Pancreas (tissue), 10 donors: ENCODE measurements around the gene TNRC6B. TPM values are rescaled to one million over a fixed set of nuclear protein-coding genes. Genes with fewer than 3 reads are reported as not detected.
"Not testable (repeated sequence)": the region's sequence is repeated elsewhere in the genome, so short reads cannot be mapped to it uniquely, and the experiment has no call there.

Experiments used
- ATAC-seq, 4 donors: fragments of 200-7000 bp; cut with Tn5 transposase; one replicate each; pipeline versions ENCODE4 v1.8.0 to v1.9.1; 2020; ENCODE audit warnings: mild to moderate bottlenecking in 4 of 4, moderate library complexity in 4 of 4
- DNase-seq, 6 donors: peaks; one replicate each; pipeline ENCODE4 v3.0.0-alpha.2; 2020
- FAIRE-seq: peaks from 2 replicates; lab custom pipeline; 2012; peaks lifted over from hg19 to GRCh38; lab: Jason Lieb, UNC
- H3K27ac ChIP-seq, 4 donors: fragments of 200-600 bp; sonication (generic); 1 replicate in 3 of 4; 2 replicates in 1 of 4; pipeline versions ENCODE4 v1.5.0 to v1.8.0; 2020
- H3K27me3 ChIP-seq, 4 donors: fragments of 200-600 bp; one replicate each; pipeline ENCODE4 v1.8.0; 2021
- H3K36me3 ChIP-seq, 3 donors: fragments of 200-600 bp; sonication (generic) in 1 of 3; one replicate each; pipeline versions ENCODE4 v1.5.0 to v1.8.0; 2020 to 2021
- H3K4me1 ChIP-seq, 3 donors: fragments of 200-600 bp; one replicate each; pipeline ENCODE4 v1.8.0; 2021
- H3K4me3 ChIP-seq, 4 donors: fragments of 200-600 bp; sonication (generic) in 2 of 4; one replicate each; pipeline versions ENCODE4 v1.5.0 to v1.8.0; 2020 to 2021
- H3K9me3 ChIP-seq, 4 donors: fragments of 200-600 bp; one replicate each; pipeline ENCODE4 v1.8.0; 2021
- WGBS, 2 donors: extraction: QIAGEN DNeasy Blood & Tissue Kit; methylation state at CpG; one replicate each; pipeline ENCODE4 v1.1.7; 2013; 5-methylcytosine and 5-hydroxymethylcytosine counted together
- intact Hi-C, 3 donors: fragments of 100-400 bp; cut with DNase I; formaldehyde crosslinking; loops; one replicate each; pipeline versions ENCODE4 v1.11.1 to v1.14.2; 2022
- polyA plus RNA-seq, 2 donors: library from polyadenylated mRNA; stranded (reverse); fragments of 200-250 nt; gene quantifications; one replicate each; pipeline ENCODE4 v1.2.3, GENCODE V29; 2013
- total RNA-seq, 6 donors: library from RNA; stranded (reverse); fragmentation: NEBNext Ultra II Directional in 4 of 6; extraction: Animal tissue kit (Norgen Biotek cat#: 25700) in 4 of 6; gene quantifications; one replicate each; pipeline versions ENCODE4 v1.2.1 to v1.2.4, GENCODE V29; 2021 to 2023
- TF ChIP-seq, protein P1 (sequence below), 4 donors: fragments of 200-600 bp; sonication (generic) in 3 of 4; IDR thresholded peaks; one replicate each; pipeline versions ENCODE4 v1.5.0 to v1.8.0; 2021; ENCODE audit warnings: antibody characterized with exemption in 4 of 4
- donor health status: healthy with polysubstance abuse.
- donor health status: DM: no; HTN: no; CAD: no; lungs with moderate emphysema.
- donor health status: DM: no; HTN: no; CAD: no.
- donor health status: control.
- donor health status: control.
- donor health status: Bipolar disorder and iron deficiency.
- donor health status: DM: yes; HTN: yes; CAD: no.
- donor health status: DM: no; HTN: no; CAD: no.
- donor health status: DM: no; HTN: no; CAD: no.
- donor health status: DM: yes; HTN: yes; CAD: no.

Gene TNRC6B
- total and polyA plus RNA-seq, 8 donors: 2.2 to 31.3 (median 21.0) TPM

DNA sequence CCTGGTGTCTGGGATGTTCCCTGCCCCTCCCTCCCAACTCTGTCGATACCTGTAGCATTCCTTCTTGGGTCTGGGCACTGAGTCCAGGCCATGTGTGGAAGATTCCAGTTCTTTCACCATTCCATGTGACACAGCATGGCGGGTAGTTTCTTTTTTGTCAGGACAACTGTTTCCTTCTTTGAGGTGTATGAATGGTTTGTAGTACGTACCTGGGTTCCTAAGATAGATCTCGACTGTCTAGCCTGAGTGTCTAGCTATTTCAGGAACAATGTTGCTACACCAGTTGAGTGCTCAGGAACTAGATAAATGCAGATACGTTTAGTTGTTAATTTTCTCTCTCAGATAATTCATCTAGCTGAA lies 43.3 kb downstream of the TNRC6B start:
- Histone ChIP-seq H3K27ac (peak overlapping the region in 1 of 4 donors; percentile 10), H3K9me3 (no peaks in the 10 kb centered on the region), H3K4me3 (no peak overlapping the region), H3K4me1 (peaks cover 0 to 12% (median 9%) of the 10 kb centered on the region in 3 donors), H3K36me3 (no peaks in the 10 kb centered on the region), H3K27me3 (no peaks in the 10 kb centered on the region)
- 81 to 83% methylated on average over 5 of the region's 5 CpGs for WGBS, 2 donors
- TF ChIP-seq, protein P1, sequence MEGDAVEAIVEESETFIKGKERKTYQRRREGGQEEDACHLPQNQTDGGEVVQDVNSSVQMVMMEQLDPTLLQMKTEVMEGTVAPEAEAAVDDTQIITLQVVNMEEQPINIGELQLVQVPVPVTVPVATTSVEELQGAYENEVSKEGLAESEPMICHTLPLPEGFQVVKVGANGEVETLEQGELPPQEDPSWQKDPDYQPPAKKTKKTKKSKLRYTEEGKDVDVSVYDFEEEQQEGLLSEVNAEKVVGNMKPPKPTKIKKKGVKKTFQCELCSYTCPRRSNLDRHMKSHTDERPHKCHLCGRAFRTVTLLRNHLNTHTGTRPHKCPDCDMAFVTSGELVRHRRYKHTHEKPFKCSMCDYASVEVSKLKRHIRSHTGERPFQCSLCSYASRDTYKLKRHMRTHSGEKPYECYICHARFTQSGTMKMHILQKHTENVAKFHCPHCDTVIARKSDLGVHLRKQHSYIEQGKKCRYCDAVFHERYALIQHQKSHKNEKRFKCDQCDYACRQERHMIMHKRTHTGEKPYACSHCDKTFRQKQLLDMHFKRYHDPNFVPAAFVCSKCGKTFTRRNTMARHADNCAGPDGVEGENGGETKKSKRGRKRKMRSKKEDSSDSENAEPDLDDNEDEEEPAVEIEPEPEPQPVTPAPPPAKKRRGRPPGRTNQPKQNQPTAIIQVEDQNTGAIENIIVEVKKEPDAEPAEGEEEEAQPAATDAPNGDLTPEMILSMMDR (IDR thresholded peaks at IDR 0.05): no peak
- DNase-seq (no peak), FAIRE-seq (no peak), ATAC-seq (no peak)
- intact Hi-C loops: no loop called here

DNA sequence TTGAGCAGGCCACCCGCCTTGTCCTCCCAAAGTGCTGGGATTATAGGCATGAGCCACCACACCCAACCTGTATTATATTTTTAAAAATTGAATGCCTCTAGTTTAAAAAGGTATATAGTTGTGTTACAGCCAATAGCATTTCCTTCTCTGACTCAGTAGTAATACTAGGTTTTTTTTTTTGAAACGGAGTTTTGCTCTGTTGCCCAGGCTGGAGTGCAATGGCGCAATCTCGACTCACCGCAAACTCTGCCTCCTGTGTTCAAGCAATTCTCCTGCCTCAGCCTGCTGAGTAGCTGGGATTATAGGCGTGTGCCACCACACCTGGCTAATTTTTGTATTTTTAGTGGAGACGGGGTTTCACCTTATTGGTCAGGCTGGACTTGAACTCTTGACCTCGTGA lies 45.3 kb downstream of the TNRC6B start:
- WGBS, 2 donors: 89 to 92% methylated on average over 8 of the region's 8 CpGs
- H3K36me3 ChIP-seq, H3K4me3 ChIP-seq, H3K27ac ChIP-seq, DNase-seq, intact Hi-C loops, FAIRE-seq, ATAC-seq, H3K27me3 ChIP-seq, H3K9me3 ChIP-seq: not testable (repeated sequence)
- H3K4me1 ChIP-seq: peaks cover 0 to 17% (median 13%) of the 10 kb centered on the region in 3 donors

- Histone ChIP-seq H3K9me3 (no peaks in the 10 kb centered on the region), H3K36me3 (no peaks in the 10 kb centered on the region), H3K27me3 (no peaks in the 10 kb centered on the region), H3K4me1 (peaks cover 0 to 17% (median 13%) of the 10 kb centered on the region in 3 donors), H3K4me3 (no peak overlapping the region), H3K27ac (no peak overlapping the region)
- no peak for DNase-seq
- intact Hi-C loops: no loop called here
- TF ChIP-seq, protein P1 (IDR thresholded peaks at IDR 0.05): no peak
- 81 to 84% methylated on average over 6 of the region's 6 CpGs for WGBS, 2 donors
- ATAC-seq: no peak
- no peak for FAIRE-seq
These were observed 47.0 kb downstream of the TNRC6B start for GRCh38 chr22:40224702-40225101.

GRCh38 chr22:40226620-40227019 lies 48.9 kb downstream of the TNRC6B start:
- peaks cover 0 to 17% (median 13%) of the 10 kb centered on the region in 3 donors for H3K4me1 ChIP-seq
- peak in 3 of 4 donors; percentile 47 to 65 (median 53) for ATAC-seq

DNA sequence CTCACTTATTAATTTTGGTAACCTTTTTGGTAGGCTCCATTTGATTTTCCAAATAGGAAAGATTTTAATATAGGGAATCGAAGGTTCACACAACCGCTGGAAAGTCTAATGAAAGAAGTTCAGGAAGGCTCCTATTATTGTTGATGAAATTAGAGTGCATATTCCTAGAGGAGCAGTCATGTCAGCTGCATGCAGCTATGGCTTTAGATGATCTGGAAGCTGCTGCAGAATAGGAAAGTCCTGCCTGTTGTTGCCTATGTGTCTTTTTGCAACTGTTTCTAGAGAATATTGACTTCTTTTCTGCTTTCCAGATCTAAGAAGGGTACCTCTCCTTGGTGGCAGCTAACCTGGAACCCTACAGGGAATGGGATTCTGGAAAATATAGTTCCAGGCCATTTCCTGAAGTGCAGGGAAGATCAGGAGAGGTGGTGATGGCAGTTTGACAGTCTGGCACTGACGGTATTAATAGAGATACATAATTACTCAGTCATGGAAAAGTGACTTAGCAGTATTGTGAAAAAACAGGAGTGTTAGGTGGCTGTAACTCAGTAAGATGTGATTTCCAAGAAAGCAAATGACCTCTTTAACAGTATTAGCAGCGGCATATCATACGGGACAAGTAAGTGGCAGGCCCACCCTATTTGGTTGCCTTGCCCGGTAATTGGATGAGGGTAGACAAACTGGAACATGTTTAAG lies 54.0 kb downstream of the TNRC6B start:
- Histone ChIP-seq H3K4me1 (no peaks in the 10 kb centered on the region), H3K27me3 (no peaks in the 10 kb centered on the region), H3K36me3 (no peaks in the 10 kb centered on the region), H3K4me3 (no peak overlapping the region), H3K9me3 (no peaks in the 10 kb centered on the region), H3K27ac (no peak overlapping the region)
- FAIRE-seq (no peak), DNase-seq (no peak), ATAC-seq (no peak)
- 94 to 96% methylated on average over 6 of the region's 6 CpGs for WGBS, 2 donors
- TF ChIP-seq, protein P1 (IDR thresholded peaks at IDR 0.05): no peak
- intact Hi-C loops: no loop called here

More at GRCh38 chr22:40226620-40227019, 48.9 kb downstream of the TNRC6B start:
- intact Hi-C loops: no loop called here
- Histone ChIP-seq H3K36me3 (no peaks in the 10 kb centered on the region), H3K27me3 (no peaks in the 10 kb centered on the region), H3K9me3 (no peaks in the 10 kb centered on the region), H3K27ac (no peak overlapping the region), H3K4me3 (no peak overlapping the region)
- no peak for DNase-seq
- no peak for FAIRE-seq
- TF ChIP-seq, protein P1 (IDR thresholded peaks at IDR 0.05): no peak
